Upper lobe of left lung (tissue), 6 donors: Measurements from ENCODE around the gene ANXA4. TPM values are rescaled to one million over a fixed set of nuclear protein-coding genes. Genes with fewer than 3 reads are reported as not detected.

ENCODE experiments used
- ATAC-seq, 2 donors: fragments of 200-7000 bp; cut with Tn5 transposase; one replicate each; pipeline ENCODE4 v1.9.1; 2022; ENCODE audit warnings: mild to moderate bottlenecking in 2 of 2, moderate library complexity in 2 of 2; ENCODE audit not compliant: low FRiP score in 2 of 2
- DNase-seq, 2 donors: peaks; one replicate each; pipeline ENCODE4 v3.0.0-alpha.2; 2019 to 2020
- H3K27ac ChIP-seq, 4 donors: fragments of 200-600 bp; sonication (generic); one replicate each; pipeline ENCODE4 v1.5.1; 2016 to 2019
- H3K27me3 ChIP-seq, 4 donors: fragments of 200-600 bp; sonication (generic); one replicate each; pipeline ENCODE4 v1.5.1; 2017 to 2019
- H3K36me3 ChIP-seq, 4 donors: fragments of 200-600 bp; sonication (generic); one replicate each; pipeline ENCODE4 v1.5.1; 2016 to 2019
- H3K4me1 ChIP-seq, 4 donors: fragments of 200-600 bp; sonication (generic); one replicate each; pipeline ENCODE4 v1.5.1; 2018 to 2019
- H3K4me3 ChIP-seq, 4 donors: fragments of 200-600 bp; sonication (generic); one replicate each; pipeline ENCODE4 v1.5.1; 2017 to 2019; ENCODE audit warnings: mild to moderate bottlenecking in 2 of 4, moderate library complexity in 1 of 4
- H3K9me3 ChIP-seq, 4 donors: fragments of 200-600 bp; sonication (generic); one replicate each; pipeline ENCODE4 v1.5.1; 2018 to 2019
- CTCF ChIP-seq, 6 experiments: fragments of 450-650 bp in 4 of 6; fragments of 200-600 bp in 2 of 6; sonication (generic) in 2 of 6; IDR thresholded peaks; one replicate each; pipeline ENCODE4 v1.5.1; 2016 to 2019; ENCODE audit warnings: antibody characterized with exemption in 6 of 6
- EP300 ChIP-seq, 4 donors: sonication (generic); formaldehyde crosslinking; IDR thresholded peaks; one replicate each; pipeline ENCODE4 v1.5.1; 2017; ENCODE audit warnings: antibody characterized with exemption in 4 of 4, control low read depth in 2 of 4
- POLR2A ChIP-seq, 4 donors: fragments of 450-650 bp; IDR thresholded peaks; one replicate each; pipeline ENCODE4 v1.5.1; 2016 to 2017; ENCODE audit warnings: antibody characterized with exemption in 4 of 4, mild to moderate bottlenecking in 2 of 4
- POLR2AphosphoS5 ChIP-seq, 2 donors: sonication (generic); formaldehyde crosslinking; IDR thresholded peaks; one replicate each; pipeline ENCODE4 v1.5.1; 2017; ENCODE audit warnings: antibody characterized with exemption in 2 of 2
- WGBS, 2 donors: methylation state at CpG; one replicate each; pipeline ENCODE4 v1.1.5; 2017 to 2018; 5-methylcytosine and 5-hydroxymethylcytosine counted together
- total RNA-seq, 6 donors: library from RNA; depleted of rRNA in 4 of 6; stranded (reverse); fragments of >200 nt in 4 of 6; gene quantifications; one replicate each; pipeline versions ENCODE4 v1.1.0 to v1.2.1, GENCODE V29; 2016 to 2021
- donor health status: DM: no; HTN: no; CAD: no; lungs with moderate emphysema.
- donor health status: DM: no; HTN: yes; CAD: no; lungs with severe emphysema.

ANXA4 gene
- total RNA-seq, 6 donors from 2014 or later, result 84.0 to 214 (median 161) TPM

GRCh38 chr2:69733342-69734034 is 8.4 kb upstream of the ANXA4 start:
- Histone ChIP-seq H3K4me1 (peaks cover 0 to 4% (median 0%) of the 10 kb centered on the region in 4 donors), H3K4me3 (no peak overlapping the region), H3K9me3 (no peaks in the 10 kb centered on the region), H3K36me3 (no peaks in the 10 kb centered on the region), H3K27ac (no peak overlapping the region), H3K27me3 (no peaks in the 10 kb centered on the region)
- peak in 1 of 2 donors; percentile 31 for ATAC-seq
- no peak for TF ChIP-seq POLR2AphosphoS5 (IDR thresholded peaks at IDR 0.05)
- TF ChIP-seq POLR2A (IDR thresholded peaks at IDR 0.05), result no peak
- TF ChIP-seq EP300 (IDR thresholded peaks at IDR 0.05), result no peak
- TF ChIP-seq CTCF (IDR thresholded peaks at IDR 0.05), result no peak
- 69 to 86% methylated on average over 1 of the region's 1 CpG for WGBS, 2 donors
- DNase-seq, result no peak

DNA sequence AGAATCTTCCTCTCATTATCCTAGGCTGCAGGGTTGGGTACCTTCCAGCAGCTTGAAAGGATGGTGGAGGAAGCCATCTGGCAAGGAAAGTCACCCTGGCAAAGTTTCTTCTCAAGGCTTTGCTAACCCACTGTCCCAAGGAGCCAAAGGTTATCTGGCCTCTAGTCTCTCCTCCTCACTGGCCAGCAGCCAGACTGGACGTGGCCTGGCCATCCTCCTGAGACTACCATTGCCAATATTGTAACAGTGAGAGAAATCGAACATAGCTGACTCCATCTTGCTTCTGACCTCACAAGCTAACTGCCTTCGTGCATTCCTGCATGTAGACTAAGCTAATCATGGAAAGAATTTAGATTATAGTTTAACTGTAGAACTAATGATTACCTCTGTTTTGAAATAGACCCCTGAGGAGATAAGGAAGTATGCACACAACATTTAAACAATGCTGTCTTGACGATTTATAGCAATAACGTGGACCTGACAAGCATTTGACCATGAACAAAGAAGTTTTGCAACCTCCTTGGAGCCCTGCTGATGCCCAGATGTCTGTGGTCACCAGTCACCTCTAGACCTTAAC is 7.8 kb upstream of the ANXA4 start:
- WGBS, 2 donors, result 44 to 52% methylated on average over 4 to 5 of the region's 5 CpGs
- peaks cover 0 to 4% (median 0%) of the 10 kb centered on the region in 4 donors for H3K4me1 ChIP-seq
- DNase-seq, result no peak
- H3K9me3 ChIP-seq, result no peaks in the 10 kb centered on the region
- no peak overlapping the region for H3K27ac ChIP-seq
- H3K4me3 ChIP-seq, result no peak overlapping the region
- TF ChIP-seq POLR2AphosphoS5 (IDR thresholded peaks at IDR 0.05) (no peak), POLR2A (IDR thresholded peaks at IDR 0.05) (no peak), CTCF (IDR thresholded peaks at IDR 0.05) (no peak), EP300 (IDR thresholded peaks at IDR 0.05) (no peak)
- ATAC-seq, result peak in 1 of 2 donors; percentile 73
- no peaks in the 10 kb centered on the region for H3K36me3 ChIP-seq
- H3K27me3 ChIP-seq, result no peaks in the 10 kb centered on the region

- Histone ChIP-seq H3K9me3 (no peaks in the 10 kb centered on the region), H3K27ac (no peak overlapping the region), H3K4me3 (no peak overlapping the region), H3K4me1 (peaks cover 0 to 4% (median under 1%) of the 10 kb centered on the region in 4 donors), H3K27me3 (no peaks in the 10 kb centered on the region), H3K36me3 (no peaks in the 10 kb centered on the region)
- DNase-seq (no peak), ATAC-seq (no peak)
- 91 to 94% methylated on average over 2 of the region's 2 CpGs for WGBS, 2 donors
- TF ChIP-seq POLR2A (IDR thresholded peaks at IDR 0.05), result no peak
- TF ChIP-seq POLR2AphosphoS5 (IDR thresholded peaks at IDR 0.05), result no peak
- TF ChIP-seq EP300 (IDR thresholded peaks at IDR 0.05), result no peak
Observed at GRCh38 chr2:69734854-69735544, 6.9 kb upstream of the ANXA4 start.

GRCh38 chr2:69735686-69736085 is 6.2 kb upstream of the ANXA4 start:
- no peak for ATAC-seq
- no peak overlapping the region for H3K4me3 ChIP-seq
- H3K27ac ChIP-seq, result no peak overlapping the region

More at GRCh38 chr2:69735686-69736085, 6.2 kb upstream of the ANXA4 start:
- Histone ChIP-seq H3K27me3 (no peaks in the 10 kb centered on the region), H3K9me3 (no peaks in the 10 kb centered on the region), H3K4me1 (peaks cover 3 to 6% (median 4%) of the 10 kb centered on the region in 4 donors), H3K36me3 (no peaks in the 10 kb centered on the region)
- TF ChIP-seq CTCF (IDR thresholded peaks at IDR 0.05) (no peak), POLR2A (IDR thresholded peaks at IDR 0.05) (no peak), POLR2AphosphoS5 (IDR thresholded peaks at IDR 0.05) (no peak), EP300 (IDR thresholded peaks at IDR 0.05) (no peak)
- 84 to 89% methylated on average over 3 of the region's 3 CpGs for WGBS, 2 donors
- no peak for DNase-seq
